GM12874 (cell line): Measurements from ENCODE around the gene ADRB2.

Experiments used
- TF ChIP-seq, protein P1 (sequence below): IDR thresholded peaks from 2 replicates; pipeline ENCODE4 v1.5.1; 2011; ENCODE audit warnings: low read depth, mild to moderate bottlenecking, control low read depth, low read length, moderate library complexity; ENCODE audit not compliant: insufficient read depth

Gene ADRB2

DNA sequence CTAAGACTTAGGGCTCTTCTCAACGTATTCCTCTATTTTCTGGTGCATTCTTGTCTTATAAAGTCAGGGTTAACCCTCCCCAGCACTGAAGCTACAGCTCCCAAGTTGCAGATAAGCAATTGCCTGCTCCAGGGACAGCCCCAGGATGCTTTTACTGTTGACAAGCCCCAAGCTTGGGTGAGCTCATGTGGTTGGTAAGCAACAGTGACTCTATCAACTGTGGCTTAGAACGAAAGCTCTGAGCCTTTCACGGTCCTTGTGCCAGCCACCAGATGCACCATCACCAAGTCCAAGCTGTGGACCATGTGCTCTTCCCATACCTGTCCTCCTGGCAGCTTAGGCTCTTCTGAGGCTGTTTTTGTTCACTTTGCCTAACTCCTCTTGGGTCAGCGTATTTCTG is 13.5 kb downstream of the ADRB2 start:
- TF ChIP-seq, protein P1, sequence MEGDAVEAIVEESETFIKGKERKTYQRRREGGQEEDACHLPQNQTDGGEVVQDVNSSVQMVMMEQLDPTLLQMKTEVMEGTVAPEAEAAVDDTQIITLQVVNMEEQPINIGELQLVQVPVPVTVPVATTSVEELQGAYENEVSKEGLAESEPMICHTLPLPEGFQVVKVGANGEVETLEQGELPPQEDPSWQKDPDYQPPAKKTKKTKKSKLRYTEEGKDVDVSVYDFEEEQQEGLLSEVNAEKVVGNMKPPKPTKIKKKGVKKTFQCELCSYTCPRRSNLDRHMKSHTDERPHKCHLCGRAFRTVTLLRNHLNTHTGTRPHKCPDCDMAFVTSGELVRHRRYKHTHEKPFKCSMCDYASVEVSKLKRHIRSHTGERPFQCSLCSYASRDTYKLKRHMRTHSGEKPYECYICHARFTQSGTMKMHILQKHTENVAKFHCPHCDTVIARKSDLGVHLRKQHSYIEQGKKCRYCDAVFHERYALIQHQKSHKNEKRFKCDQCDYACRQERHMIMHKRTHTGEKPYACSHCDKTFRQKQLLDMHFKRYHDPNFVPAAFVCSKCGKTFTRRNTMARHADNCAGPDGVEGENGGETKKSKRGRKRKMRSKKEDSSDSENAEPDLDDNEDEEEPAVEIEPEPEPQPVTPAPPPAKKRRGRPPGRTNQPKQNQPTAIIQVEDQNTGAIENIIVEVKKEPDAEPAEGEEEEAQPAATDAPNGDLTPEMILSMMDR: no peak

DNA sequence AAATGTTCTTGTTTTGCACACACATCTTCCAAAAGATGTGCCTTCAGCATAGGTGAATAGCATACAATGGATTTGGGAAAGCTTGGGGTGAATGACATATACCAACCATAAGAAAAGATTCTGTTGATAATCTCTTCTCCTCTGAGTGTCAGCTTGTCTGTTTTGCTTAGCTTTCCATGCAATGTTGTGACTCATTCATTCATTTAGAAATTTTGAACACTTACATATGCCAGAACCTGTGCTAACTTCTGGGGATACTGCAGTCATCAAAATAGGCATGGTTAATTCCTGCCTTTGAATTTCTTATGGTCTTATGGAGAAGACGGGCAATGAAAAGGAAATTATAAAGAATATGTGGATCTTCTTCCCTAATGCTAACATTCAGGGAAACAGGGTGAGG is 14.1 kb downstream of the ADRB2 start:
- TF ChIP-seq, protein P1: no peak

DNA sequence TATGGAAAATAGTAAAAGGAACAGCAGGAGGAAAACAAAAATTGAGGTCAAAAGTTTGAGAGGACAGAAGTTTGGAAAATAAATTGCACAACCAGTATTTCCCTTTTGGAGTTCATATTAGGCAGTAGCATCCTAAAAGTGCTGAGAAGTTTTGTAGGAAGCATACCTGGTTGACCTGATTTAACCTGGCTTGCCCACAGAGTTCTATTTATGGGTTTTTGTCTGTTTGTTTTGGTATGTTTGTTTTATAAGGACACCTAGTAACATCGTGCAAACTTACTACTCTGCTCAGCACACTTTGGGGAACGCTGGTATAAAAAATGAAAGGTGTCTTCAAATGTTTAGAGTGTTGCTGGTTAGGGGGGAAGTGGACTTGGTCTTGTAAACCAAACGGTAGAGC is 15.1 kb downstream of the ADRB2 start:
- TF ChIP-seq, protein P1: no peak

DNA sequence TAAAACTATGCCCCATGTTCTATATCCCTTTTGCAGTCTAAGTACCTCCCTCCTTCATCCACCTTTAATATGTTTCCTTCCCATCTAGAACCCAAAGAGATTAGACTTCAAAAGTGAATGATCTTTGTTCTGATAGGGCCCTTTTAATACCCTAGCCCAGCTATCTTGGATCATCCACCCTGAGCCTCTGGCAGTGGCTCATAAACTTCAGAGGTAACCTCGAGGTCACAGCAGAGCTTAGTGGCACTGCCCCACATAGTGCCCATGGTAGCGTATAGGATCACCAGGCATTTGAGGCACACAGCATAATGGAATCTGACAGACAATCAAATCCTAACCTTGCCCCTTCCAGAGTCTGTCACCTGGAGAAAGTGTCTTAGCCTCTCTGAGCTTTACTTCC is 15.8 kb downstream of the ADRB2 start:
- TF ChIP-seq, protein P1: no peak

DNA sequence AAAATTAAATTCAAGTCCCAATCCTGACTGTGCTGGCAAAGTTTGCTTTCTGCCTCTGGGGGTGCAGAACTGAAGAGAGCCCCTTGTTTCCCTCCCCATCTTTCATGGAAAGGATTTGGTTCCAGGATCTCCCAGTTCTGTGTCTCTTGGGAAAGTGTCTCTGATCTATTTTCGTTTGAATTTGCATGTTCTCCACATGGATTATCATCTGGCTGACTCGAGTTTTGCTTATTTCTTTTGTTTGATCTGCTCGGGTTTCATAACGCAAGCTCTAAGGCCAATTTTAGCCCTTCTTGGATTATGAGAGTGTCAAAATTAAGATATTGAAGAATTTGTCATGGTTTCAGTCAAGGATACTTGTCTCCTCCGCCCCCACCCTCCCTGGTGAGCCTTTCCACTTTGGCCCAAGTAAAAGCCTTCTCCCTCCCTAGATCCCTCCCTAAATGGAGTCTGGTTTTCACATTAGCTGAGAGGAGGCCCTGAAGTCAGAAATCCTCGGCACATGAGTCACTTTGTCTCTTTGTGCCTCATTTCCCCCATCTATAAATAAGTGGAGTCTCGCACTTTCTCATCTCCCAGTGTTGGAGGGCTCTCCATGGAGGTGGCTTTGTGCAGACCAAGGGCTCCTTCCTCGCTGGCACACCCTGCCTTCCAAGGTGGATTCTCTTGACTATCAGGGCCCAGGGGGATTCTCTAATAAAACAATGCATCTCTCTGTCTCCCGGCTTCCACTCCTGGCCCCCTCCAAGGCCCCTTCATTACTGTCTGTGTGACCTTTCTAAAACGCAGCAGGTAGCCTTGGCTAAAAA is 17.3 kb downstream of the ADRB2 start:
- TF ChIP-seq, protein P1: no peak

DNA sequence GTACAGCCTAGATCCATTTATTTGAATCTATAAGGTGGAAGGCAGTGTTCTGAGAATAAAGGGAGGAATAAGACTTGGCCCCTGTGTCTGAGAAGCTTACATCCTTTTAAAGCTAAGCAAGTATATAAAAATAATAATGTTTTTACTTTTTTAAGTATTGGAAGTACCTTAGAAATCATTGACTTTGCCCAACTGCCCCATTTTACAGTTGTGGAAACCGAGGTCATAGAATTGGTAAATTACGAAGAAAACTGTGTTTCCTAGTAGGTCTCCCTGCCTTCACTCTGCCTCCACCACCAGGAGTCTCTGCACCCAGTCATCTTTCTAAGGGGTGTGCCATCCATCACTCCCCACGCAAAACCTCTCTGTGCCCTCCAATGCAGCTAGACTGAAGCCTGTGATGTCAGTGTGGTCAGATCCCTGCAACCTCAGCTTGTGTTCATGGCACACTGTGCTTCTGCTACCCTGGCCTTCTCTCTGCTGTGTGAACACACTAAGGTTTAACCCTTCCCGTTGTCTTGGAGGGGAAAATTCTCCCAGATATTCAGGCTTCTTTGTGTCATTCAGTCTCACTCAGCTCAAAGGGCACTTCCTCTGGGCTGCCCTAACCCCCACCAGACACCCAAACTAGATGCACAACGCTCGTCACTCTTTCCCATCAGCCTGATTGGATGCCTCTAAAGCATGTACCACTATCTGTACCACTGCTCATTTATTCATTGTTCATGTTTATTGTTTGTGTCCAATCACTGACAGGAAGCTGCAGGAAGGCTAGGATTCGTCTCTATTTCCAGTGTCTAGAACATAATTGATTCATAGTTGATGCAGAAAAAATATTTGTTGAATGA is 18.2 kb downstream of the ADRB2 start:
- TF ChIP-seq, protein P1: no peak

DNA sequence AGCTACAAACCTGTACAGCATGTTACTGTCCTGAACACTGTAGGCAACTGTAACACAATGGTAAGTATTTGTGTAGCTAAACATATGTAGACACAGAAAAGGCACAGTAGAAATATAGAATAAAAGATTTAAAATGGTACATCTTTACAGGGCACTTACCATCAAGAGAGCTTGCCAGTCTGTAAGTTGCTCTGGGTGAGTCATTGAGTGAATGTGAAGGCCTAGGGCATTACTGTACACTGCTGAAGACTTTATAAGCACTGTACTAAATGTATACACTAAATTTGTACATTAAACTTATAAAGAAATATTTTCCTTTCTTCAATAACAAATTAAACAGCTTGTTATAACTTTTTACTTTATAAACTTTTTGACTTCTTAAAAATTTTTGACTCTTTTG is 20.5 kb downstream of the ADRB2 start:
- TF ChIP-seq, protein P1: no peak
